ENCODE data around the gene GPATCH4. TPM values are rescaled to one million over a fixed set of nuclear protein-coding genes. Genes with fewer than 3 reads are reported as not detected.

GPATCH4 gene
- total RNA-seq, 2 experiments from 2014 or later, result 33.3 to 51.6 TPM

GRCh38 chr1:156547982-156548381 is 53.3 kb downstream of the GPATCH4 start:
- Histone ChIP-seq H3K79me2 (ENCODE audit: insufficient read depth, low read depth, low read length) (no peaks in the 10 kb centered on the region), H3K27ac (ENCODE audit: low read depth, low read length, poor library complexity, severe bottlenecking) (no peak overlapping the region), H3K36me3 (ENCODE audit: insufficient read depth, low read length) (peaks cover 23% of the 10 kb centered on the region), H3K4me3 (ENCODE audit: low read depth, low read length, poor library complexity, severe bottlenecking) (no peak overlapping the region), H3K9me2 (ENCODE audit: insufficient read depth, low read length) (no peaks in the 10 kb centered on the region), H3K4me2 (ENCODE audit: low read length) (no peak overlapping the region), H3K4me1 (ENCODE audit: insufficient read depth, low read length, poor library complexity, severe bottlenecking) (peaks cover 24% of the 10 kb centered on the region), H4K20me1 (ENCODE audit: insufficient read depth, low read length) (no peaks in the 10 kb centered on the region), H2AFZ (ENCODE audit: low read length) (no peak overlapping the region), H3K9me3 (ENCODE audit: low read length) (no peaks in the 10 kb centered on the region)
- BruUV-seq (replicated peaks), result no TSS peak
- ChIA-PET POLR2A (no interaction called here), CTCF (ENCODE audit: unreplicated experiment) (interaction anchor here (0.6 kb wide), 1 partner anchor 402 kb away, joined by 4 read pairs; no protein-coding TSS in a partner anchor)
- DNase-seq (ENCODE audit: low spot score), result no peak
- intact Hi-C loops (cut with micrococcal nuclease; ENCODE audit: unreplicated experiment), result no loop called here
- no peak for TF ChIP-seq CTCF (conservative IDR thresholded peaks at IDR 0.05; ENCODE audit: low read length)

- BruUV-seq (replicated peaks), result no TSS peak
- Histone ChIP-seq H3K9me2 (ENCODE audit: insufficient read depth, low read length) (no peaks in the 10 kb centered on the region), H3K27ac (ENCODE audit: low read depth, low read length, poor library complexity, severe bottlenecking) (no peak overlapping the region), H2AFZ (ENCODE audit: low read length) (no peak overlapping the region), H4K20me1 (ENCODE audit: insufficient read depth, low read length) (no peaks in the 10 kb centered on the region), H3K4me1 (ENCODE audit: insufficient read depth, low read length, poor library complexity, severe bottlenecking) (peaks cover 18% of the 10 kb centered on the region), H3K9me3 (ENCODE audit: low read length) (no peaks in the 10 kb centered on the region), H3K36me3 (ENCODE audit: insufficient read depth, low read length) (peaks cover 23% of the 10 kb centered on the region), H3K4me3 (ENCODE audit: low read depth, low read length, poor library complexity, severe bottlenecking) (no peak overlapping the region), H3K79me2 (ENCODE audit: insufficient read depth, low read depth, low read length) (no peaks in the 10 kb centered on the region), H3K4me2 (ENCODE audit: low read length) (no peak overlapping the region)
- DNase-seq (ENCODE audit: low spot score), result no peak
- POLR2A ChIA-PET, result no interaction called here
- intact Hi-C loops (cut with micrococcal nuclease; ENCODE audit: unreplicated experiment), result no loop called here
- TF ChIP-seq CTCF (conservative IDR thresholded peaks at IDR 0.05; ENCODE audit: low read length), result 0 out of 2 replicates have a peak, but pooled peaks have one; percentile 16
- no peak for TF ChIP-seq EZH2phosphoT487 (IDR thresholded peaks at IDR 0.05; ENCODE audit: borderline replicate concordance, low read depth, low read length)
- CTCF ChIA-PET (ENCODE audit: unreplicated experiment), result interaction anchor here (0.6 kb wide), 1 partner anchor 402 kb away, joined by 4 read pairs; no protein-coding TSS in a partner anchor
Observed at GRCh38 chr1:156547434-156547833, 53.8 kb downstream of the GPATCH4 start.

- Histone ChIP-seq H3K4me2 (ENCODE audit: low read length) (no peak overlapping the region), H3K9me2 (ENCODE audit: insufficient read depth, low read length) (no peaks in the 10 kb centered on the region), H3K27ac (ENCODE audit: low read depth, low read length, poor library complexity, severe bottlenecking) (no peak overlapping the region), H3K4me3 (ENCODE audit: low read depth, low read length, poor library complexity, severe bottlenecking) (no peak overlapping the region), H3K9me3 (ENCODE audit: low read length) (no peaks in the 10 kb centered on the region), H3K36me3 (ENCODE audit: insufficient read depth, low read length) (peaks cover 18% of the 10 kb centered on the region), H4K20me1 (ENCODE audit: insufficient read depth, low read length) (no peaks in the 10 kb centered on the region), H3K79me2 (ENCODE audit: insufficient read depth, low read depth, low read length) (no peaks in the 10 kb centered on the region), H2AFZ (ENCODE audit: low read length) (no peak overlapping the region), H3K4me1 (ENCODE audit: insufficient read depth, low read length, poor library complexity, severe bottlenecking) (peaks cover 7% of the 10 kb centered on the region)
- intact Hi-C loops (cut with micrococcal nuclease; ENCODE audit: unreplicated experiment), result no loop called here
- no peak for TF ChIP-seq CTCF (conservative IDR thresholded peaks at IDR 0.05; ENCODE audit: low read length)
- ChIA-PET CTCF (ENCODE audit: unreplicated experiment) (no interaction called here), POLR2A (interaction anchor here (1.3 kb wide), 1 partner anchor 10 kb away, joined by 3 read pairs; no protein-coding TSS in a partner anchor)
- BruUV-seq (replicated peaks), result no TSS peak
- DNase-seq (ENCODE audit: low spot score), result no peak
Observed at GRCh38 chr1:156546267-156546666, 55.0 kb downstream of the GPATCH4 start.
